Skeletal muscle cell (primary cell): ENCODE data around the gene EEPD1.

Experiments
- DNase-seq: peaks from one replicate; pipeline ENCODE4 v3.0.0-alpha.2; 2010; ENCODE audit warnings: low read depth
- H3K4me3 ChIP-seq: 2 replicates; pipeline ENCODE4 v1.5.1; 2011; ENCODE audit warnings: low read depth, mild to moderate bottlenecking, control low read depth, low read length, moderate library complexity

Gene EEPD1

DNA sequence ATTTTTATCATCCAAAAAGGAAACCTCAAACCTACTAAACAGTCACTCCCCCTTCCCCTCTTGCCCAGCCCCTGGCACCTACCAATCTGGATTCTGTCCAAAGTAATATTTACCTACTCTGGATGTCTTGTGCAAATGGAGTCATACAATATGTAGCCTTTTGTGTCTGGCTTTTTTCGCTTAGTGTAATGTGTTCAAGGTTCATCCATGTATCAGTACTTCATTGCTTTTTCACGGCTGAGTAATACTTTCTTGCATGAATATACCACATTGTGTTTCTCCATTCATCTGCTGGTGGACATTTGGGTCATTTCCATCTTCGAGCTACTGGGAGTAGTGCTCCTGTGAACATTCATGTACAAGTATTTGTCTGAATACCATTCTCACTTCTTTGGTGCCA lies 113.6 kb downstream of the EEPD1 start:
- no peak overlapping the region for H3K4me3 ChIP-seq
- no peak for DNase-seq

- no peak overlapping the region for H3K4me3 ChIP-seq
- no peak for DNase-seq
These were observed 119.1 kb downstream of the EEPD1 start for GRCh38 chr7:36272211-36272566.

DNA sequence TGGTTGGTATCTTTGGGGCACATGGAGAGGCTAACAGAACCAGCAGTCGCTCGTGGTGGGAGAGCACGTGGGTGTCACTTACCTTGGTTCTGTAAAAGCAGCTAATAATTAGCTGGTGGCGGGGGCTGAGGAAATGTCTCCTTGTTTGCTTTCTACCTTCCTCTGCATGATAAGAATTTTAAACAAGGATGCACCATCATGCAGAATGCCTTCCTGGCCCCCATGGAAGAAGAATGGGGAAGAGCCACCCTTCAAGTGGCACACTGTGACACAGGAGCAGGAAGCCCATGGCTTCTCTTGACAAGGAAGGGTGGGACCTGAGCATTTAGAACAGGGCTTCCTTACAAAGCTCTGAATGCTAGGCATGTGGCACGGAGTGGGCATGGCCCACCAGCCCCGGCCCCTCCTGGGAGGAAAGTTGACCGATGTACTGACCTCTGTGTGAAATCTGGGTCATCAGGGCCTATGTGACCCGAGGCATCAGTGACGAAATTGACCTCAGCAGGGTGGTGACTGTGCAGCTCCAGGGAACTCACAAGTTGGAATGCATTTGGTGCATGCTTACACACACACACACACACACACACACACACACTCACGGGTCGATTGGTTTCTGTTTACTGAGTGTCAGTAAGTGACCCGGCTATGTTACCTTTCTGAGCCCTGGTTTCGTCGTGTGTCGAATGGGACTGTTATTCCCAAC lies 119.7 kb downstream of the EEPD1 start:
- DNase-seq: no peak

DNA sequence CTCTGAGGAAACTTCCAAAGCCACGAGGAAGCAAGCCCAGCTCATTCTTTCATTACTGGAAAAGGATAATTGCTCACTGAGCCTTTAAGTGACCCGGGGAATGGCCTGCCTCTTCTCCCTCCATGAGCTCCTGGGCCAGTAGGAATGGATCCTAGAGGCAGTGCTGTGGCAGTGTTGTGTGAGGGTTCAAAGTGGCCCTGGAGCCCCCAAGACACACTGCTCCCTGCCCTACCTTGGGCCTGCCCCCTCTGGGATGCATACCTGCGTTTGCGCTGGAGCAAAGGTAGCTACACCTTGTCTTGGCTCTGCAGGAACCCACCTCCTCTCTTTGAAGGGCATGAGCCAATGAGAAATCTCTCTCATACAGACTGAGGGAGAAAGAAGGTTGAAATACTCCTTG lies 120.8 kb downstream of the EEPD1 start:
- H3K4me3 ChIP-seq: no peak overlapping the region

More for the DNA sequence above, 119.7 kb downstream of the EEPD1 start:
- H3K4me3 ChIP-seq: no peak overlapping the region

GRCh38 chr7:36275735-36276284 lies 122.8 kb downstream of the EEPD1 start:
- no peak overlapping the region for H3K4me3 ChIP-seq
- no peak for DNase-seq

More for the DNA sequence above, 120.8 kb downstream of the EEPD1 start:
- DNase-seq: no peak

DNA sequence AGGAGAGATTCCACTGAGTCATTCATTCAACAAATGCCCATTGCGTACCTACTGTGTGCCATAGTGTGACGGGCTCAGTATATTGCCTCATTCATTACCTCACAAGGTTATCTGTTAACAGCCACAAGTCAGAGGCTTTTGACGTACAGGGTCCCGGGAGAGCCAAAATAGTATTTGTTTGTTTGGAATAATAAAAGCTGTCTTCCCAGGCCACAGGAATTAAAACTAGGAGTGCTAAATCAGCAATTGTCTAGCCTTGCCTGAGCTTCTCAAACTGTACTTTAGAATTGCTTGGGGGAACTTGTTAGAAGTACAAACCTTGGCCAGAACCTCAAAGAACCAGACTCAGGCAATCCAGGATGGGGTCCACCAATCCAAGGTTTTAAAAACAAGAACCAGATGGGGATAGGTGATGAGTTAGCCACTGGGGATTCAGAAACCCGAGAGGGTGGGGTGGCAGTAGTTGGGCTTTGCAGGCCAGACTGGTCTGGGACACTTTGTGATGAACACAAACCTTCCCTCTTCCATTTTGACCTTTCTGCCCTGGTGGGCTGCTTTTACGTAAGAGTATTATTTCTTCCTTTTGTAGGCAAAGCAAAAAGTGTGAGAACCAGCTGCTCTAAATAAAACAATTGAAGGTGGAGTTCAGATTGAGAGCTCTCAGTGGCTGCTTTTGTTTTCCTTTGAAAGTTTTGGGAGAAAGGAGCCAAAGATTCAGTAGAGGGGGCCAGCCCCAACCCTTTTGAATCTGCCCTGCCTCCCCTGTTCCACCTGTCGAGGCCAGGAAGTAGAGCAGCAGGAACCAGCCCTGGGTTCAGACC lies 123.6 kb downstream of the EEPD1 start:
- no peak for DNase-seq
- H3K4me3 ChIP-seq: no peak overlapping the region

- H3K4me3 ChIP-seq: no peak overlapping the region
These were observed 124.1 kb downstream of the EEPD1 start for GRCh38 chr7:36277249-36277542.

GRCh38 chr7:36278069-36278619 lies 125.1 kb downstream of the EEPD1 start:
- no peak for DNase-seq

More at GRCh38 chr7:36277249-36277542, 124.1 kb downstream of the EEPD1 start:
- DNase-seq: no peak

GRCh38 chr7:36278620-36279172 lies 125.6 kb downstream of the EEPD1 start:
- peak; percentile 88 for DNase-seq

More at GRCh38 chr7:36278069-36278619, 125.1 kb downstream of the EEPD1 start:
- no peak overlapping the region for H3K4me3 ChIP-seq

DNA sequence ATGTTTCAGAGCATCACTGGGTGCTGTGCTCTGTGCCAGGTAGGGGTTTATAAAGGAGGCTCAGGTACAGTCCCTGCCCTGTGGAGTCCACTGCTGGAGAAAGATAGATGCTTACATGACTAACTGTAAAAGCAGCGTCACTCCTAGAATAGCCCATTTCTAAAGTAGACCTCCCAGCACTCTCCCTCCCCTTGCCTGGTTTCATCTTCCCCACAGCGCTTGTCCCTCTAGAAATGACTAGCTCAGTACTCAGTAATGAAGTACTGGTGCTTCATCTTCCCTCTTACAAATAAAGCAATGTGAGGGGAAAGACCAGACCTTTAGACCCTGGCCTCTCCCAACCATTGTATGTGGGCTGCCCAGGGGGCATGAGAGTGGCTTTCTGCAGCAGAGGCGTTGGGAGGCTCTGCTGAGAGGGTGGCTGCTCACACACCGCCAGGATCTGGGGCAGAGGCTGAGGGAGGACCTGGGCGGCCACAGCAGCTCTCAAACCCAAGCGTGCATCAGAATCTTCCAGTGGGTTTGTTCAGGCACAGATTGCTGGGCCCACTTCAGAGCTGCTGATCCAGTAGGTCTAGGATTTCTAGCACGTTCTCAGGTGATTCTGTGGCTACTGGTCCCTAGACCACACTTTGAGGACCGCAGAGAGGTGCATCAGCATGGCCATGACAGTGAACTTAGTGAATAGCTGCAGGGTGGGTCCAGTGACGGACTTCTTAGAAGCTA lies 126.3 kb downstream of the EEPD1 start:
- no peak for DNase-seq
- no peak overlapping the region for H3K4me3 ChIP-seq

More at GRCh38 chr7:36278620-36279172, 125.6 kb downstream of the EEPD1 start:
- peak overlapping the region; percentile 9 for H3K4me3 ChIP-seq

GRCh38 chr7:36279926-36280315 lies 126.9 kb downstream of the EEPD1 start:
- H3K4me3 ChIP-seq: no peak overlapping the region
- no peak for DNase-seq

GRCh38 chr7:36280840-36281812 lies 128.1 kb downstream of the EEPD1 start:
- peak overlapping the region; percentile 20 for H3K4me3 ChIP-seq

DNA sequence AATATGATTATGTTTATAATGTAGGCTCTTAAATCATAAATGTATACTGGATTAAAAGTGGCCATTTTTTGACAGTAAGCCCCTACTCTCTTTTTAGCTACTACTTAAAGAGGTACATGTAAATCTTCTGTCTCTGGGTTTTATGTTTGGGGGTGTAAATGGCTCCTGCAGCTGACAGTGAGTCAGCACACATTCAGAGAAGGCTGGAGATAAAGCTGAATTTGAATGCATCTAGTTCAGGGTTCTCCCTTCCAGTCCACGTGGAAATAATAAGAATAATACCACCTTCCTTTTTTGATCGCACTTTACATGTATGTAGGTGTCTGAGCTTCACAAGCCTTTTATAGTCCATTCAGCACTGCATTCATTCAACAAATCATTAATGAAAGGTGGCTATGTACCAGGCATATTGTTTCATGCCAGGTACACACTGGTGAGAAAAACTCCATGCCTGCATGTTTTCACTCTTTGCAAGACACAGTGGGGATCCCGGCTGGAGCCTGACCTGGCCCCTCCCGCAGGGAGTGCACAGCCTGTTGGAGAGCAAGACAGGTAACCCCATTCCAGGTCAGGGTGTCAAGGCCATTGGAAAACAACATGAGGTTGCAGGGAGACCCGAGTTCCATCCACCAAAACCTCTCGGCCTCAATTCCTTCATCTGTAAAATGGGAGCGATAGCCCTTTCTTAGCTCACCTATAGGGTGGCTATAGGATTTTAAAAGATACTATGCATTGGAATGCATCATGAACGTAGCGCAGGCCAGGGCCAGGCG lies 129.1 kb downstream of the EEPD1 start:
- no peak for DNase-seq
- H3K4me3 ChIP-seq: no peak overlapping the region

More at GRCh38 chr7:36280840-36281812, 128.1 kb downstream of the EEPD1 start:
- DNase-seq: peak; percentile 79

DNA sequence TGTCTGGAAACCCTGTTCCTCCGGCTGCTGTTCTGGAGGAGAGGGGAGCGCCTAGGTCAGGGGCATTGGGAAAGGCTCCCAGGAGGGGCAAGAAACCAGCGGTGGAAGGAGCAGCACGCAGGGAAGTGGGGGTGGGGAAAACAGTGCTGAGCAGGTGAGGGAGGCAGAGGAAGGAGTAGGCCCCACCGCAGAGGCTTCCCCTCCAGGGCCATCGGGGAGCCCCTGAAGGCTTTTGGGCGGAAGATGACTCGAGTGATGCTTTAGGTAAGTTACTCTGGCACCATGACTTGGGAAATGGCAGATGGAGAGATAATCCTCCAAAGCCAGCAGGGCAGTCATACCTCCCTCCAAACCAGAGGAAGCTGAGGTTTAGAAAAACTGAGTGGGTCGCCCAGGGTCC lies 130.1 kb downstream of the EEPD1 start:
- no peak overlapping the region for H3K4me3 ChIP-seq
- DNase-seq: no peak

- no peak for DNase-seq
- no peak overlapping the region for H3K4me3 ChIP-seq
These were observed 130.7 kb downstream of the EEPD1 start for GRCh38 chr7:36283711-36284130.

- no peak for DNase-seq
- no peak overlapping the region for H3K4me3 ChIP-seq
These were observed 131.5 kb downstream of the EEPD1 start for GRCh38 chr7:36284456-36285090.

DNA sequence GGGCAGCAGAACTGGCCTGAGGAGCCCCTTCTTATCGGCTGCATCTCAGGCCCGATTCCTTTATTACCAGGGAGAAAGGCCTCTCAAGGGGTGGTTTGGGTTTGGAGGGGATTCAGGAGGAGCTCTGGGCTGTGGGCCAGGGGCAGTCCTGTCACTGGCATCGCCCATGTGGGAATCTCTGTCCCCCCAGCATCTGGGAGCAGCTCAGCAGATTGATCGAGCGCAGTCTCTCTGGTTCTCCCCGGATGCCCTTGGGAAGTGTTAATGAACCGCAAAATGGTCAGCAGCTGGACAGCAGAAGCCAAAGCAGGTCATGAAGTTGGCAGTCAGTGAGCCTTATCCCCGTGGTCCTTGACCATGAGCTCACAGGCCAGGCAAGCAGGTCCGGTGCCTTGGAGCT lies 132.2 kb downstream of the EEPD1 start:
- no peak overlapping the region for H3K4me3 ChIP-seq
- DNase-seq: no peak
